Stimulated activated CD4-positive, alpha-beta T cell treated with anti-CD3 and anti-CD28 coated beads, Interleukin-2, amount 100 ng/mL, for 4 hours (primary cell): ENCODE data around the gene SNX18.
"Not testable (repeated sequence)": the region's sequence is repeated elsewhere in the genome, so short reads cannot be mapped to it uniquely, and the experiment has no call there.

ENCODE experiments used
- DNase-seq: peaks from one replicate; pipeline ENCODE4 v3.0.0-alpha.2; 2020; ENCODE audit warnings: low read depth

SNX18 gene

GRCh38 chr5:54517512-54518145, at the start of gene SNX18:
Gene SNX18, plus strand, starts transcription at chr5:54517759. Its CDS starts 194 bp downstream, at chr5:54517953.
- peak; percentile 89 for DNase-seq

- DNase-seq = no peak
Observed at GRCh38 chr5:54469622-54470021, 47.9 kb upstream of the SNX18 start.

GRCh38 chr5:54470128-54470527, 47.4 kb upstream of the SNX18 start:
- DNase-seq = no peak

- DNase-seq = no peak
Observed at GRCh38 chr5:54470677-54471076, 46.9 kb upstream of the SNX18 start.

- DNase-seq = no peak
Observed at GRCh38 chr5:54471398-54471797, 46.2 kb upstream of the SNX18 start.

GRCh38 chr5:54476682-54477081, 40.9 kb upstream of the SNX18 start:
- no peak for DNase-seq

- DNase-seq = no peak
Observed at GRCh38 chr5:54477941-54478478, 39.5 kb upstream of the SNX18 start.

- DNase-seq = no peak
Observed at GRCh38 chr5:54480296-54480695, 37.3 kb upstream of the SNX18 start.

- DNase-seq = no peak
Observed at GRCh38 chr5:54484219-54484894, 33.2 kb upstream of the SNX18 start.

- DNase-seq = not testable (repeated sequence)
Observed at GRCh38 chr5:54485659-54486058, 31.9 kb upstream of the SNX18 start.

GRCh38 chr5:54489648-54489979, 27.9 kb upstream of the SNX18 start:
- DNase-seq = not testable (repeated sequence)

GRCh38 chr5:54491326-54491725, 26.2 kb upstream of the SNX18 start:
- DNase-seq = no peak

GRCh38 chr5:54492178-54492577, 25.4 kb upstream of the SNX18 start:
- no peak for DNase-seq

- no peak for DNase-seq
Observed at GRCh38 chr5:54495027-54495426, 22.5 kb upstream of the SNX18 start.

- no peak for DNase-seq
Observed at GRCh38 chr5:54514291-54514690, 3.3 kb upstream of the SNX18 start.

- no peak for DNase-seq
Observed at GRCh38 chr5:54514841-54515432, 2.6 kb upstream of the SNX18 start.

GRCh38 chr5:54515634-54516033, 1.9 kb upstream of the SNX18 start:
- no peak for DNase-seq

- no peak for DNase-seq
Observed at GRCh38 chr5:54516051-54516655, 1.4 kb upstream of the SNX18 start.

GRCh38 chr5:54517174-54517511, 416 bp upstream of the SNX18 start:
- no peak for DNase-seq

- DNase-seq = peak; percentile 46
Observed at GRCh38 chr5:54518146-54518817, 723 bp downstream of the SNX18 start.

GRCh38 chr5:54518818-54519508, 1.4 kb downstream of the SNX18 start:
- no peak for DNase-seq

- no peak for DNase-seq
Observed at GRCh38 chr5:54519509-54519876, 1.9 kb downstream of the SNX18 start.
